GM19467 (cell line): ENCODE data around the gene NGRN.
"Not testable (repeated sequence)": the region's sequence is repeated elsewhere in the genome, so short reads cannot be mapped to it uniquely, and the experiment has no call there.

Experiments
- ATAC-seq: cut with Tn5 transposase; IDR thresholded peaks from one replicate; pipeline ENCODE4 v1.9.1; 2021; ENCODE audit warnings: mild to moderate bottlenecking, moderate library complexity; ENCODE audit not compliant: unreplicated experiment

NGRN gene

GRCh38 chr15:90278467-90278866 lies 13.0 kb downstream of the NGRN start:
- ATAC-seq: not testable (repeated sequence)

- ATAC-seq: not testable (repeated sequence)
Observed at GRCh38 chr15:90280743-90281142, 15.3 kb downstream of the NGRN start.

DNA sequence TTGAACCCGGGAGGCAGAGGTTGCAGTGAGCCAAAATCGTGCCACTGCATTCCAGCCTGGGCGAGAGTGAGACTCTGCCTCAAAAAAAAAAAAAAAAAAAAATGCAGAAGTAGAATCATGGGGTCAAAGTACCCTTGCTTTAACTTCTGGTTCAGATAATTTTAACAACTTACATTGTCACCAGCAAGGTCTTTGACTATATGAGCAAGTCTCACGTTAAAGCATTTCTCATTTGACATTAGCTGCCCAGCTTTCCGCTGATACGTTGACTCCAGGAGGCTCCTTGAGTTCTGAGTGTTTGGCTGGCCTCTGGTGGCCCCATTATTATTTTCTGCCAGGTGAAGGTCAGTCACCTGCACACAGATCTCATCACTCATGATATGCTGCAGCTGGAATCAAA lies 16.2 kb downstream of the NGRN start:
- not testable (repeated sequence) for ATAC-seq

DNA sequence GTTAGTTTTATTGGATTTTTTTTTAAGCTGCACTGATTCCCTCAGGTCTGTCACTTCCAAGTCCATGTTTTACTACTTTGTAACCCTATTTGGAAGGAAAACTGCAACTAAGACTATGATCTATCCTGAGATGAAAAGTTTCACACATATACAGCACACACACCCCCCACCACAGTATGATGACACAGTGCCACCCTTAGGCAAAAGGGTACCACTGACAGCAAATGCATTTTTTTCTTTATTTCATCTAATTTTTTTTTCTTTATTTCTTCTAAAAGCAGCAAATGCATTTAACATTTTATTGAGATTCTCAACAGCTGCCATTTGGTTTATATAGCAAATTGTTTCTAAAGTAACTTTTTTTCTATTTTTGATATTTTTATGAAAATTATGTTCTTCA lies 21.2 kb downstream of the NGRN start:
- ATAC-seq: no peak

DNA sequence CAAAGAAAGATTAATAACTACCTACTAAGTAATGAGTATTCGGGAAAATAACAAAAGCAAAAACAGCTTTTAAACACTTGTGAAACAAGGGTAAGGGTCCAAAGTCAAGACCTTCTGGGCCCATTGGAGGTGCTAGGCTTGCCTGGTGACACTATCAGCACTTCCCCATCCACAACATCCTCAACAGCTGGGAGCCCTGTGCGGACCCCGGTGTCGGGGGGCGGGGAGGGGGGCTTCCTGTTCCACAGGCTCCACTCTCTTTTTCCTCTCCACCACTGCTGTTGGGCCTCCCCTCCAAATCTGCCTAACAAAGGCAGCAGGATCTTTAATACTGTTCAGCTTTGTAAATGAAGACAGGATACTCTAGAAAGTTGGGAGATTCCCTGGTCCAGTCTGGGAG lies 21.6 kb downstream of the NGRN start:
- ATAC-seq: no peak

DNA sequence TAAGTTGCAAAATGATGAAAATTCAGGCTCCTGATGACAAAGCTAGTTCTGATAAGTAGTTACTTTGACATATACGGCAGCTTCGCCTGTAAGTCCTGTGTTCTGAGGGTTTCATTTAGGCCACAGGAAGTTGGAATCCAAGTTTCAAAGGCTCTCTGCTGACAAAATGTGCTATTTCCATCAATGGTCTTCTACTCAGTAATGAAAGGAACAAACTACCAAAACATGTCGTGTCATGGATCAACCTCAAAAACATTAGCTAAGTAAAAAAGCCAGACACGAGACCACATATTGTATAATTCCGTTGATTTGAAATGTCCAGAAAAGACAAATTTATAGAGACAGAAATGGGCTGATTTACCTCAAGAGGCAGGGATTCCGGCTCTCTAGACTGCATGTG lies 22.5 kb downstream of the NGRN start:
- ATAC-seq: no peak

- ATAC-seq: no peak
Observed at GRCh38 chr15:90291679-90292356, 26.3 kb downstream of the NGRN start.

DNA sequence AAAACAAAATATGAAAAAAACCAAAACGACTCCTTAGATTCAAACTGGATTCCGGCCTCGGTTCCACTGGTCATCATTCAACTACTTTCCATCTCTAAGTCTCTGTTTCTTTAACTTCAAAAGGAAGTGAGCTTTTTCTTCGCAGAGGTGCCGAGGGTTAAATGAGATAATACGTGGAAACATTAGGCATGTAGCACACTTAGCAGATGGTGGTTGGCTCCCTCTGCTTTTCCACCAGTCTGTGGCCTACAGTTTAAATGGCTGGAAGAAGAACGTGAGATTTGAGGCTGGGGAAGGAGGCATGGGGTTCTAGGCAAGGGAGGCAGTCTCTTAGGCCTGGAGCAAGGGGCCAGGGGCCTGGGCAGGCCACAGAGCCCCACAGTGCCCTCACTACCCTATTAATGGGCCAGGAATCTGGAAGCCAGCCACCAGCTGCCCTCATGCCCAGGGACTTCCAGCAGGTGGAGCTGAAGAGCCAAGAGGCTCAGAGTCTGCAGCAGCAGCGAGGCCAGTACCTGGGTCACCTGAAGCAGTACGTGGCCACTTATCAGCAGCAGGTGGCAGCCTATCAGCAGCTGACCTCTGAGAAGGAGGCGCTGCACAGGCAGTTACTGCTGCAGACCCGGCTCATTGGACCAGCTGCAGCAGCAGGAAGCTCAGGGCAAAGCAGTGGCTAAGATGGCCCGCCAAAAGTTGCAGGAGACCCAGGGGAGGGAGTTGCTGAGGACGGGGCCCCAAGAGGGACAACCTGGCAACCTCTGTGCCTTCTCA lies 27.8 kb downstream of the NGRN start:
- ATAC-seq: not testable (repeated sequence)

DNA sequence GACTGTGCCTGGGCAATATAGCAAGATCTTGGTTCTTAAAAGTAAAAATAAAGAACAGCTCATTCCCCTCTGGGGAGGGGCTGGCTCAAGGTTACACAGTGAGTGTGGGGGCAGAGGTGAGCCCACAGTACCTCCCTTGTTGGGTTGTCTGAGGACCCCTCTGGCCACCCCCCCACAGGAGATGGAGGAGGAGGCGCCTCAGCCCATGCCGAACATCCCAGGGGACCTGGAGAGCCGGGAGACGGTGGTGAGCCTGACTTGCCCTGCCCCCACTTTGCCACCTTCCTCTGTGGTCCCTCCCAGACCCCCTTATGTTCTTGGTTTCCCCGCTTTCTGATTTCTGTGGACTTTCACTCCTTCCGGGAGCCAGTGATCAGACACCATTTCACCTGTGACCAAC lies 28.7 kb downstream of the NGRN start:
- ATAC-seq: no peak

DNA sequence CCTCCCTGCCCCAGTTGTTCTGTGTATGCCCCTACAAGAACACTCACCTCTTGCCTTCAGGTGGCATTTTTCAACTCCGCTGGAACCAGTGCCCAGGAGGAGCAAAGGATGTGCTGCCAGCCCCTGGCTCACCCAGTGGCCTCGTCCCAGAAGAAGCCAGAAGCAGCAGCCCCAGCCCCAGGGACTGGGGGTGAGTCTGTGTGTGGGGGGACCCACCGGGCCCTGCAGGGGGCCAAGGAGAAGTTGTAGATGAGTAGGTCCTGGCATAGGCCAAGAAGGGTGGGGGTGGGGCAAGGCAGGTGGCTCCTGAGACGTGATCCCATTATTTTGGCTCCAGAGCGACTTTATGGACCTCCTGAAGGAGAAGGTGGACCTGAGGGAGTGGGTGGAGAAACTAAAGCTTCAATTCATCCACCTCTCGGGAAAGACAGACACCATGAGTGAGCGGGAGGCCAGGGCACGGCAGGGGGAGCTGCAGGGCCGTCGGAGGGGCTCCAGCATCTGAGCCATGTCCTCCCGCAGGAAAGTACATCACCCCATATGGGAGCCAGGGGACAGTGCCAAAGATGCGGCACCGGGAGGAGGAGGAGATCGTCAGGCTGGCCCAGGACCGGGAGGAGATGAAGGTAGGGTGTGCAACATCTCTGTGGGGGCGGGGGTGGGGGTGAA lies 29.3 kb downstream of the NGRN start:
- ATAC-seq: no peak

DNA sequence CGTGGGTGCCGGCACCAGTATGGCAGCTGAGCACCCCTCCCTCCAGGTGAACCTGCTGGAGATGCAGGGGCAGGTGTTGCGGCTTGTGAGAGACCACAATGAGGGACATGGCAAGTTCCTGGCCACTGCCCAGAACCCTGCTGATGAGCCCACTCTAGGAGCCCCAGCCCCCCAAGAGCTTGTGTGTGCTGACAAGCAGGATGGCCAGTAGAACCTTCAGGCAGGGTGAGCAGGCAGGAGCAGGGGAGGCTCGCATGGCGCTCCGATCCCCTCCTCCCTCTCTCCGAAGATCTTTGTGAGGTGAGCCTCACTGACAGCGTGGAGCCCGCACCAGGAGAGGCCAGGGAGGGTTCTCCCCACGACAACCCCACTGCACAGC lies 29.8 kb downstream of the NGRN start:
- ATAC-seq: no peak

DNA sequence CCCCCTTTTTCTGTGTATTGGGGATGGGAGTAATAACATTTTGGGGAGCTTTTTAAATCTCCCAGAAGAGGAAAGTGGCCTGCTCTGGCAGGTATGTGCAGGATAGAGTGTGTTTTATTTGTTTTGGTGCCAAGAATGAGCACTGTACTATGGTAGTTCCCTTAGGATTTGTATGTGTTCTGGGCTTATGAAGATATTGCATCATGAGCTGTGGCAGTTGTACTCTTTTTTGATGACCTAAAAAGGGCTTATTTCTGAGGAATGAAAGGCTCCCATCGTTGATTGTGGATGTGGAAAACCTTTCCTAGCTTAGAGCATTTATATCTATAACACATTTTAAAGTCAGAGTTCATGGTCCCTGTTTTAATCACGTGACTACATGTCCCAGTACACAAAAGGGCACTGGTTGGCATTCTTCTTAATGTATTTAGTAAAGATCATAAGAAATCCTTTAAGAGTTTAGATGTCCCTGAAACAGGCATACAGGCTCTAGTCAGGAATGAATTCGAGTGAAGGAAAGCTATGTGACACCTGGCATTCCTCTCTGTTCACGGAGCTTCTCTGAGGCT lies 30.9 kb downstream of the NGRN start:
- not testable (repeated sequence) for ATAC-seq

GRCh38 chr15:90297021-90297420 lies 31.5 kb downstream of the NGRN start:
- ATAC-seq: no peak

DNA sequence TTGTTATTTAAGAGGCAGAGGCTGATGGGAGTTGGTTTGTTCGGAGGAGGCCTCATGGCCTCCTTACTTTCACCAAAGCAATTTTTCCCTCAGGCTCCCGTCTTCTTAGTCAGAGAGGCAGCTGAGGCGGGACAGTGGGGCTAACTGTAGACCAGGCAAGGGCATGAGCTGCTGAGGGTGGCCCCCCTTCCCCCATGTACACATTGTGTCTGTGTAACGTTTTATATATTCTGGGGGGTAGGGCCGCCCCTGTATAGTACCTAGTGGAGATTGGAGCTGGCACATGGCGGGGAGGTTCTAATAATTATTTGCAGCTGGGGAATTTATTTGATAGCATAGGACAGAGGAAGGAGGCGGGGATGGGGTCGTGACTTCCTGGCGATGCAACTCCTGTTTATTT lies 35.1 kb downstream of the NGRN start:
- no peak for ATAC-seq

DNA sequence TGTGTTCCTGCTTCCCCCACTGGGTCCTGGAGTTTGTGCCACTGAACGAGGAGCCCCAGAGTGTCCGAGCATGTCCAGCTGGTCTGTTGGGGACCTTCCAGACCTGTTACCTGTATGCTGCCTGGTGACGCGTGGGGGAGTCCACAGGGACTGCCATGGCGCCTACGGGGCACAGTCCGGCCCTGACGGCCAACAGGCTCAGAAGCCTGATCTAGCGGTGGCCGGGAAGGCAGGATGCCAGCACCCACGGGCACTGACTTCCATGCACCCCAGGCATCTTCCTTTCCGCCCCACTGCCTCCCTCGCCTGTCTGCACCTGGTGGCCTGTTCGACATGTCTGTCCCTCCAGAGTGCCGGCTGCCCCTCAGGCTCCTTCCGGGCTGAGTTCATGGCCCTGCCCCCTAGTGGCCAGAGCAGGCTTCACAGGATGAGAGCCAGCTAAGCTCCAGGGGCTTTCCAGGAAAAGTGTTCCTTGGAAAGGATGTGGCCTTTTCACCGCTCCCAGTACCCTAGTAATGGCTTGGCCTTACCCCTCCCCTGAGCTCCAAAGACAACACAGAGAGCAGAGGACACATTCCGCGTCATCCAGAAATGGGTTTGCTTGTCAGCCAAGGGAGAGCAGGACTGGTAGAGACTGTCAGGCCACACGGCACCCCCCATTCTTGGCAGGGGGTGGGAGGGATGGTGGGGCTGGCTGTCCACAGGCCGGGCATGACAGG lies 35.7 kb downstream of the NGRN start:
- ATAC-seq: no peak

DNA sequence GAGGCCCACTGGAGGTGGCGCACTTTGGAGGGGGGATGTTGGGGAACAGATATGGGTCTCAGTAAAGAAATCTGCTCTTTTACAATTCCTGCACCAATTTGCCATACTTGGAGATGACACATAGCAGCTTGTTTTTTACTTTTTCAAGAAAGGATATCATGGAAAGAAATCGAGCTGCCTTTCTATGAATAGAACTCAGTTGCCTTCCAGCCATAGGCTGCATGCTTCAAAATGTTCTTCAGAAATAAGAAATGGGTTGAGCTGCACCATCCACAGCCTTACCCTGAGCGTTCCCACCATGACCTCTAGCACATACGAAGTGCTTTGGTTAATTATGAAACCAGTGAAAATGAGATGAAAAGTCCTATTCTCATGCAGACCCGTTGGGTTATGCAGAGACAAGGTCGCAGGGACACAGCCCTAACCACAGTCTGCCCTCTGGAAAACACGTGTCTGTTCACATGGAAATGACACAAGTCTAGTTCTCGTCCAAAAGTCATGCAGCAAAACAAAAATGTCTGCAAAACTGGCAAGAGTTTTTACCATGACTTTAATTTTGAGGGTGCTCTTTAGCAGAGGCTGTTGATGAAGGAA lies 36.3 kb downstream of the NGRN start:
- ATAC-seq: no peak

DNA sequence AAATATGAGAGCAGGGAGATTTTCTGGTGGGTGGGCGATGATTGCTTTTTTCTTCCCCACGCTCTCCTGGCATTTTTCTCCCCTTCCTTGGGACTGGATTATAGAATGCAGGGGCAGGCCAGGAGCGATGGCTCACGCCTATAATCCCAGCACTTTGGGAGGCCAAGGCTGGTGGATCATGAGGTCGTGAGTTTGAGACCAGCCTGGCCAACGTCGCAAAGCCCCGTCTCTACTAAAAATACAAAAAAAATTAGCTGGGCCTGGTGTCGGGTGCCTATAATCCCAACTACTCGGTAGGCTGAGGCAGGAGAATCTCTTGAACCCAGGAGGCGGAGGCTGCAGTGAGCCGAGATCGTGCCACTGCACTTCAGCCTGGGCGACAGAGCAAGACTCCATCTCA lies 39.9 kb downstream of the NGRN start:
- ATAC-seq: not testable (repeated sequence)

DNA sequence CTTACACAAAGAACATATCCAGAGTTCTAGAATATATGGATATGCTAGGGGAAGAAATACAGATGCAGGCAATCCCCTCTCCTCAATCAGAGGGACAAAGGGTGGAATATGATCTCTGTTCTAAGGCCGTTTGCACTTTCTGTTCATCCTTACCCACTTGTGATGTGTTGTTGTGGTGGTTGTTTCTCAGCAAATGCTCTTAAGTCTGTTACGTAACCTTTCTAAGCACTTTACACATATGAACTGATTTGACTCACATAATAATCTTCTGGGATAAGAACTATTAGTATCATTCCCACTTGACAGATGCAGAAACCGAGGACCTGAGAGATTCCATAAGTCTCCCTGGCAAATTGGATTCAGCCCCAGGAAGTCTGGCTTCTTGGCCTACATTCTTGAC lies 40.5 kb downstream of the NGRN start:
- ATAC-seq: no peak

DNA sequence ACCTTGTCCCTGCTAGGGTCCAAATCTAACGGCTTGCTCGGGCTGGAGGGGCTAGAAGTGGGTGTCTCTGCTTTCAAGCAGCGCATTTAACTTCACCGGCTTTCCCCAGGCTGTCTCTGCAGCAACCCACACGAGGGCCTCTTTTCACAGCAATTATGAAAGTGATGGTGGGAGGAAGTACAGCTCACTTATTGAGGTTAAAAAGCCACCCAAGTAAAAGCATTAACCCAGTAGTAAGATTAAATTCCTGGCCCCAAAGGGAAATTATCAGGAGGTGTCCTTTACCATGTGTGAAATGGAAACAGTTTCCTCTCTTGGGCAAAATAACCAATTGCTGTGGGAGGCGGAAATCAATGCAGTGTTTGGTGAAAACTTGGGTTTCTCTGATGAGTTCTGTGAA lies 41.1 kb downstream of the NGRN start:
- no peak for ATAC-seq

DNA sequence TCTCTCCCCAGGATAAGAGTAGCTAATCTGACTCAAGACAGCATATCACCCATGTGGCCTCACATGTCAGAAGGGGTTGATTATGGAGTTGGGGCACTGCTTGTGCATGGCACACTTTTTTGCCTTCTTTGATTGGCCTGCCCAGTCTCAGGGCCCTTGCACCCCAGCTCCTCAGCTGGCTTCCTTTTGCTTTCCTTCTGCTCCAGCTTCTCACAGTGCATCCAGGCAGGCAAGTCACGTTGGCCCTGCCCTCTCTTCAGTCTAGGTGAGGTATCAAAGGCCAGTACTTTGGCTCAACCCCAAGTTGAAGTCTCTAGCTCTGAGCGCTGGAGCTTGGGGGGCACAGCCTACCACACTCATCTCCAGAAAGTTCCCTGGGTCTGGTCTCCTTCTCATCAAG lies 42.2 kb downstream of the NGRN start:
- ATAC-seq: no peak

GRCh38 chr15:90309020-90309419 lies 43.5 kb downstream of the NGRN start:
- no peak for ATAC-seq
